ENCODE measurements around the gene MMP14.

The MMP14 gene

GRCh38 chr14:22884738-22885523, 48.5 kb downstream of the MMP14 start:
- no peak for DNase-seq (ENCODE audit: low read depth in 2 of 2)

GRCh38 chr14:22885975-22886374, 49.6 kb downstream of the MMP14 start:
- no peak for DNase-seq (ENCODE audit: low read depth in 2 of 2)

GRCh38 chr14:22886500-22887259, 50.3 kb downstream of the MMP14 start:
- DNase-seq (ENCODE audit: low read depth in 2 of 2), result peak; percentile 44 to 49

- no peak for DNase-seq (ENCODE audit: low read depth in 2 of 2)
These were observed 51.0 kb downstream of the MMP14 start for GRCh38 chr14:22887260-22887989.

- peak in 1 of 2 donors; percentile 53 for DNase-seq (ENCODE audit: low read depth in 2 of 2)
These were observed 51.6 kb downstream of the MMP14 start for GRCh38 chr14:22887990-22888378.

GRCh38 chr14:22888662-22889061, 52.3 kb downstream of the MMP14 start:
- no peak for DNase-seq (ENCODE audit: low read depth in 2 of 2)

GRCh38 chr14:22890416-22890815, 54.0 kb downstream of the MMP14 start:
- no peak for DNase-seq (ENCODE audit: low read depth in 2 of 2)

GRCh38 chr14:22892488-22892887, 56.1 kb downstream of the MMP14 start:
- no peak for DNase-seq (ENCODE audit: low read depth in 2 of 2)

- DNase-seq (ENCODE audit: low read depth in 2 of 2), result no peak
These were observed 57.3 kb downstream of the MMP14 start for GRCh38 chr14:22893706-22894105.

- DNase-seq (ENCODE audit: low read depth in 2 of 2), result no peak
These were observed 59.0 kb downstream of the MMP14 start for GRCh38 chr14:22895402-22895801.

GRCh38 chr14:22896356-22896755, 60.0 kb downstream of the MMP14 start:
- no peak for DNase-seq (ENCODE audit: low read depth in 2 of 2)

GRCh38 chr14:22896760-22897159, 60.4 kb downstream of the MMP14 start:
- DNase-seq (ENCODE audit: low read depth in 2 of 2), result no peak

- no peak for DNase-seq (ENCODE audit: low read depth in 2 of 2)
These were observed 61.0 kb downstream of the MMP14 start for GRCh38 chr14:22897357-22897756.

Data from stimulated activated CD4-positive, alpha-beta T cell treated with anti-CD3 and anti-CD28 coated beads, Interleukin-1b, Interleukin-23, amount 100 ng/mL, for 1 hour (primary cell).